H1 (cell line): ENCODE measurements around the gene IL3. TPM values are rescaled to one million over a fixed set of nuclear protein-coding genes. Genes with fewer than 3 reads are reported as not detected.

ENCODE experiments used
- CTCF ChIA-PET: fragments of 300-600 bp; sonication (Branson Sonifier 250); formaldehyde crosslinking; loops from one replicate; lab custom pipeline; 2021; ENCODE audit not compliant: partially characterized antibody; lab: Charles Lee
- POLR2A ChIA-PET: fragments of 300-600 bp; sonication (Branson Sonifier 250); formaldehyde crosslinking; loops from one replicate; lab custom pipeline; 2021; ENCODE audit warnings: inconsistent platforms; ENCODE audit not compliant: partially characterized antibody; lab: Charles Lee
- DNase-seq, 2 experiments: peaks; one replicate each; pipeline versions ENCODE4 v3.0.0 to v3.0.0-alpha.2; 2010 to 2022; ENCODE audit warnings: low spot score in 2 of 2, low read depth in 1 of 2, mixed read lengths in 1 of 2
- FAIRE-seq: peaks from 2 replicates; lab custom pipeline; 2011; peaks lifted over from hg19 to GRCh38; lab: Jason Lieb, UNC
- H2AFZ ChIP-seq: 2 replicates; pipeline ENCODE4 v1.8.1; 2012; ENCODE audit warnings: low read length, inconsistent platforms
- H2AK5ac ChIP-seq: 2 replicates; pipeline ENCODE4 v1.6.1; 2013; ENCODE audit warnings: low read depth, low read length
- H2BK120ac ChIP-seq: replicated peaks from 2 replicates; pipeline ENCODE3; 2013; ENCODE audit warnings: low read depth, low read length, inconsistent platforms
- H2BK12ac ChIP-seq: 2 replicates; pipeline ENCODE4 v1.6.1; 2013; ENCODE audit warnings: low read depth, low read length
- H2BK15ac ChIP-seq: 2 replicates; pipeline ENCODE4 v1.6.1; 2013; ENCODE audit warnings: low read length
- H2BK20ac ChIP-seq: 2 replicates; pipeline ENCODE4 v1.6.1; 2013; ENCODE audit warnings: low read length
- H2BK5ac ChIP-seq: 2 replicates; pipeline ENCODE4 v1.6.1; 2013; ENCODE audit warnings: low read depth, low read length
- H3K14ac ChIP-seq: 2 replicates; pipeline ENCODE4 v1.6.1; 2013; ENCODE audit warnings: inconsistent platforms; ENCODE audit not compliant: insufficient read length
- H3K18ac ChIP-seq: 2 replicates; pipeline ENCODE4 v1.6.1; 2013; ENCODE audit warnings: low read length; ENCODE audit errors: extremely low read depth
- H3K23ac ChIP-seq: 2 replicates; pipeline ENCODE4 v1.6.1; 2013; ENCODE audit warnings: inconsistent platforms; ENCODE audit not compliant: insufficient read length
- H3K23me2 ChIP-seq: 2 replicates; pipeline ENCODE4 v1.6.1; 2013; ENCODE audit warnings: low read depth, low read length
- H3K27ac ChIP-seq: 2 replicates; pipeline ENCODE4 v1.6.1; 2011; ENCODE audit warnings: low read depth, low read length, inconsistent platforms
- H3K27me3 ChIP-seq, 4 experiments: replicated peaks in 1 of 4; 1 replicate in 1 of 4; 2 replicates in 3 of 4; pipeline versions ENCODE4 v1.6.1 to v1.8.1; 2011 to 2013; ENCODE audit warnings: low read length in 3 of 4, mild to moderate bottlenecking in 3 of 4, inconsistent platforms in 2 of 4, mixed read lengths in 2 of 4, moderate library complexity in 1 of 4; ENCODE audit not compliant: control insufficient read depth in 3 of 4, insufficient read depth in 3 of 4; ENCODE audit errors: extremely low read depth in 1 of 4
- H3K36me3 ChIP-seq, 4 experiments: 2 replicates each; pipeline versions ENCODE4 v1.6.1 to v1.8.1; 2011 to 2013; ENCODE audit warnings: mild to moderate bottlenecking in 4 of 4, low read length in 3 of 4, moderate library complexity in 2 of 4, control low read depth in 1 of 4, inconsistent platforms in 1 of 4; ENCODE audit not compliant: insufficient read depth in 4 of 4, control insufficient read depth in 2 of 4
- H3K4ac ChIP-seq: replicated peaks from 2 replicates; pipeline ENCODE3; 2013; ENCODE audit warnings: low read length, low read depth, mixed read lengths, inconsistent platforms; ENCODE audit not compliant: insufficient read length
- H3K4me1 ChIP-seq, 4 experiments: replicated peaks in 1 of 4; 1 replicate in 1 of 4; 2 replicates in 3 of 4; pipeline versions ENCODE4 v1.6.1 to v1.8.1; 2011 to 2013; ENCODE audit warnings: low read length in 3 of 4, inconsistent platforms in 2 of 4, mixed read lengths in 1 of 4; ENCODE audit not compliant: insufficient read depth in 4 of 4, control insufficient read depth in 3 of 4
- H3K4me2 ChIP-seq, 2 experiments: 2 replicates each; pipeline versions ENCODE4 v1.6.1 to v1.8.1; 2011 to 2013; ENCODE audit warnings: low read depth in 2 of 2, low read length in 2 of 2, control low read depth in 1 of 2, inconsistent platforms in 1 of 2, mild to moderate bottlenecking in 1 of 2; ENCODE audit not compliant: insufficient read depth in 1 of 2
- H3K4me3 ChIP-seq, 4 experiments: fragments of 200-600, 300-600 bp in 1 of 4; sonication (generic), shearing (Covaris generic), sonication (Bioruptor Twin) in 1 of 4; 2 replicates each; pipeline versions ENCODE4 v1.5.1 to v1.8.1; 2011 to 2016; ENCODE audit warnings: low read length in 4 of 4, low read depth in 3 of 4, control low read depth in 2 of 4, inconsistent platforms in 2 of 4, mild to moderate bottlenecking in 2 of 4, mixed read lengths in 1 of 4, moderate library complexity in 1 of 4; ENCODE audit not compliant: insufficient read depth in 2 of 4; ENCODE audit errors: extremely low read depth in 1 of 4
- H3K56ac ChIP-seq: replicated peaks from 2 replicates; pipeline ENCODE3; 2013; ENCODE audit warnings: low read depth, mild to moderate bottlenecking, mixed read lengths, low read length, inconsistent platforms; ENCODE audit not compliant: insufficient read length
- H3K79me1 ChIP-seq: 2 replicates; pipeline ENCODE4 v1.6.1; 2013; ENCODE audit warnings: low read depth, low read length, control low read depth
- H3K79me2 ChIP-seq, 2 experiments: 2 replicates each; pipeline versions ENCODE4 v1.6.1 to v1.8.1; 2012 to 2013; ENCODE audit warnings: low read length in 2 of 2, mild to moderate bottlenecking in 2 of 2, inconsistent platforms in 1 of 2; ENCODE audit not compliant: insufficient read depth in 2 of 2, control insufficient read depth in 1 of 2
- H3K9ac ChIP-seq, 4 experiments: replicated peaks in 1 of 4; 1 replicate in 1 of 4; 2 replicates in 3 of 4; pipeline versions ENCODE4 v1.6.1 to v1.8.1; 2011 to 2013; ENCODE audit warnings: low read depth in 3 of 4, low read length in 3 of 4, control low read depth in 2 of 4, mild to moderate bottlenecking in 2 of 4, moderate library complexity in 2 of 4, inconsistent platforms in 1 of 4; ENCODE audit errors: extremely low read depth in 1 of 4
- H3K9me3 ChIP-seq, 2 experiments: 2 replicates each; pipeline versions ENCODE4 v1.6.1 to v1.8.1; 2012 to 2013; ENCODE audit warnings: mild to moderate bottlenecking in 2 of 2, moderate library complexity in 2 of 2, control low read depth in 1 of 2, inconsistent platforms in 1 of 2, low read depth in 1 of 2, low read length in 1 of 2, mixed read lengths in 1 of 2; ENCODE audit not compliant: insufficient read depth in 2 of 2
- H4K20me1 ChIP-seq, 2 experiments: replicated peaks in 1 of 2; 2 replicates each; pipeline versions ENCODE3 to v1.8.1; 2011 to 2013; ENCODE audit warnings: inconsistent platforms in 2 of 2, low read length in 2 of 2, mild to moderate bottlenecking in 1 of 2; ENCODE audit not compliant: insufficient read depth in 2 of 2, control insufficient read depth in 1 of 2
- H4K5ac ChIP-seq: 2 replicates; pipeline ENCODE4 v1.6.1; 2013; ENCODE audit warnings: low read length, low read depth, mixed read lengths, inconsistent platforms; ENCODE audit not compliant: insufficient read length
- H4K8ac ChIP-seq: 2 replicates; pipeline ENCODE4 v1.8.0; 2013; ENCODE audit warnings: mild to moderate bottlenecking, moderate library complexity, low read length, inconsistent platforms; ENCODE audit not compliant: insufficient read depth; ENCODE audit errors: extremely low read depth
- H4K91ac ChIP-seq: replicated peaks from 2 replicates; pipeline ENCODE3; 2013; ENCODE audit warnings: low read length, mixed read lengths, inconsistent platforms; ENCODE audit not compliant: insufficient read length
- BCL11A ChIP-seq, 2 experiments: IDR thresholded peaks; one replicate each; pipeline ENCODE4 v1.6.1; 2011; ENCODE audit warnings: low read depth in 2 of 2, low read length in 2 of 2, mild to moderate bottlenecking in 2 of 2
- CBX5 ChIP-seq: fragments of 300-800, 300-1000 bp; sonication (generic); IDR thresholded peaks from 2 replicates; pipeline ENCODE4 v1.7.1; 2016; ENCODE audit warnings: antibody characterized with exemption, low read length, low read depth
- CHD2 ChIP-seq: IDR thresholded peaks from 2 replicates; pipeline ENCODE4 v1.6.1; 2012; ENCODE audit warnings: low read length, improper control_type of control experiment
- HDAC2 ChIP-seq, 2 experiments: fragments of 300-600 bp in 1 of 2; sonication (generic) in 1 of 2; IDR thresholded peaks; 2 replicates each; pipeline ENCODE4 v1.6.1; 2011 to 2012; ENCODE audit warnings: low read depth in 2 of 2, low read length in 2 of 2, mild to moderate bottlenecking in 2 of 2, moderate library complexity in 2 of 2, borderline replicate concordance in 1 of 2, inconsistent platforms in 1 of 2
- POLR2A ChIP-seq, 2 experiments: IDR thresholded peaks; 1 replicate in 1 of 2; 2 replicates in 1 of 2; pipeline ENCODE4 v1.6.1; 2011; ENCODE audit warnings: low read depth in 2 of 2, low read length in 2 of 2, mild to moderate bottlenecking in 2 of 2; ENCODE audit errors: control extremely low read depth in 1 of 2
- SIRT6 ChIP-seq: IDR thresholded peaks from one replicate; pipeline ENCODE4 v1.7.1; 2012; ENCODE audit warnings: low read length, inconsistent platforms
- WGBS, 2 experiments: shearing (Covaris generic) in 1 of 2; methylation state at CpG; one replicate each; pipeline versions ENCODE4 v1.1.6 to v1.1.7; 2013 to 2015; ENCODE audit warnings: low lambda C conversion rate in 2 of 2, mixed read lengths in 2 of 2, inconsistent platforms in 1 of 2, low coverage in 1 of 2, missing lambda C conversion rate in 1 of 2; ENCODE audit not compliant: insufficient replicate concordance in 2 of 2, insufficient coverage in 1 of 2, insufficient read length in 1 of 2; ENCODE audit errors: extremely low coverage in 1 of 2, missing lambda C conversion rate in 1 of 2; 5-methylcytosine and 5-hydroxymethylcytosine counted together
- polyA plus RNA-seq, 7 experiments: library from polyadenylated mRNA; depleted of rRNA in 3 of 7; stranded (reverse) in 5 of 7; unstranded in 2 of 7; fragments of >200 nt in 5 of 7; fragments of 200-250 nt in 2 of 7; gene quantifications; 1 replicate in 5 of 7; 2 replicates in 1 of 7; 4 replicates in 1 of 7; pipeline versions ENCODE4 v1.2.1 to v1.2.3, GENCODE V29; 2011 to 2013; ENCODE audit warnings: missing spikeins in 2 of 7, mixed read lengths in 2 of 7
- total RNA-seq: library from RNA; stranded (reverse); fragmentation: NEBNext Ultra II Directional; extraction: Animal tissue kit (Norgen Biotek cat#: 25700); gene quantifications from 2 replicates; pipeline ENCODE4 v1.2.1, GENCODE V29; 2021

The IL3 gene
- total and polyA plus RNA-seq, 2 of the 8 experiments (the other 6 are each of a cell fraction or from before 2014, with no cell fraction given) = not detected

- CTCF ChIA-PET = interaction anchor here (1.2 to 6.5 kb wide), 3 partner anchors 112 to 257 kb away, joined by 3 to 42 read pairs (median 35); no protein-coding TSS in a partner anchor
- FAIRE-seq (no peak), DNase-seq (no peak)
- H3K9ac ChIP-seq = no peak overlapping the region
- no peak overlapping the region for H4K8ac ChIP-seq
- no peaks in the 10 kb centered on the region for H4K20me1 ChIP-seq
- H3K36me3 ChIP-seq = no peaks in the 10 kb centered on the region
- no peak overlapping the region for H2AK5ac ChIP-seq
- no peak overlapping the region for H3K27ac ChIP-seq
- no peak overlapping the region for H2BK20ac ChIP-seq
- no peak overlapping the region for H3K56ac ChIP-seq
- H4K5ac ChIP-seq = no peak overlapping the region
- no peak overlapping the region for H2BK5ac ChIP-seq
- TF ChIP-seq HDAC2 (IDR thresholded peaks at IDR 0.05; ENCODE audit: borderline replicate concordance in 1 of 2, low read depth in 2 of 2, low read length in 2 of 2) = no peak
- no peak for TF ChIP-seq POLR2A (IDR thresholded peaks at IDR 0.05; ENCODE audit: control extremely low read depth in 1 of 2, low read depth in 2 of 2, low read length in 2 of 2)
- TF ChIP-seq CHD2 = no peak
- TF ChIP-seq BCL11A (IDR thresholded peaks at IDR 0.05; ENCODE audit: low read depth in 2 of 2, low read length in 2 of 2) = no peak
- TF ChIP-seq SIRT6 = no peak
- no peak for TF ChIP-seq CBX5
- H2BK12ac ChIP-seq = no peak overlapping the region
- H2BK15ac ChIP-seq = no peak overlapping the region
- H3K23me2 ChIP-seq = no peaks in the 10 kb centered on the region
- WGBS, 2 experiments = 96% methylated on average over 11 of the region's 11 CpGs; no CpG with 5 or more reads in 1 of the 2 experiments
- no peaks in the 10 kb centered on the region for H3K79me2 ChIP-seq
- H3K27me3 ChIP-seq = no peaks in the 10 kb centered on the region
- no peak overlapping the region for H3K4me2 ChIP-seq
- H3K4ac ChIP-seq = no peak overlapping the region
- H3K4me3 ChIP-seq = no peak overlapping the region
- no peak overlapping the region for H4K91ac ChIP-seq
- H2AFZ ChIP-seq = no peak overlapping the region
- H3K18ac ChIP-seq = no peak overlapping the region
- H3K23ac ChIP-seq = no peak overlapping the region
- H3K4me1 ChIP-seq = no peaks in the 10 kb centered on the region; a peak in 1 of 7 replicates
- H3K9me3 ChIP-seq = no peaks in the 10 kb centered on the region
- H2BK120ac ChIP-seq = no peak overlapping the region
- H3K79me1 ChIP-seq = no peaks in the 10 kb centered on the region
- POLR2A ChIA-PET = no interaction called here
- H3K14ac ChIP-seq = no peak overlapping the region
Measured at GRCh38 chr5:132067451-132067850, 7.0 kb downstream of the IL3 start.
